SK-N-SH (cell line): ENCODE measurements around the gene INPP5E.

Experiments
- RXRA ChIP-seq: IDR thresholded peaks from 2 replicates; pipeline ENCODE4 v1.4.0; 2012; ENCODE audit warnings: low read depth, mild to moderate bottlenecking, borderline replicate concordance
- SIN3A ChIP-seq: IDR thresholded peaks from 2 replicates; pipeline ENCODE4 v1.6.1; 2012; ENCODE audit warnings: low read depth, mild to moderate bottlenecking, low read length, moderate library complexity, borderline replicate concordance

- no peak for TF ChIP-seq SIN3A
- TF ChIP-seq RXRA, result no peak
These were observed 34.2 kb downstream of the INPP5E start for GRCh38 chr9:136405481-136405880.
